HG02884 (cell line): ENCODE results near the gene RITA1.

Experiments used
- ATAC-seq: cut with Tn5 transposase; IDR thresholded peaks from one replicate; pipeline ENCODE4 v1.9.1; 2021; ENCODE audit warnings: mild to moderate bottlenecking, moderate library complexity; ENCODE audit not compliant: unreplicated experiment

Gene RITA1

DNA sequence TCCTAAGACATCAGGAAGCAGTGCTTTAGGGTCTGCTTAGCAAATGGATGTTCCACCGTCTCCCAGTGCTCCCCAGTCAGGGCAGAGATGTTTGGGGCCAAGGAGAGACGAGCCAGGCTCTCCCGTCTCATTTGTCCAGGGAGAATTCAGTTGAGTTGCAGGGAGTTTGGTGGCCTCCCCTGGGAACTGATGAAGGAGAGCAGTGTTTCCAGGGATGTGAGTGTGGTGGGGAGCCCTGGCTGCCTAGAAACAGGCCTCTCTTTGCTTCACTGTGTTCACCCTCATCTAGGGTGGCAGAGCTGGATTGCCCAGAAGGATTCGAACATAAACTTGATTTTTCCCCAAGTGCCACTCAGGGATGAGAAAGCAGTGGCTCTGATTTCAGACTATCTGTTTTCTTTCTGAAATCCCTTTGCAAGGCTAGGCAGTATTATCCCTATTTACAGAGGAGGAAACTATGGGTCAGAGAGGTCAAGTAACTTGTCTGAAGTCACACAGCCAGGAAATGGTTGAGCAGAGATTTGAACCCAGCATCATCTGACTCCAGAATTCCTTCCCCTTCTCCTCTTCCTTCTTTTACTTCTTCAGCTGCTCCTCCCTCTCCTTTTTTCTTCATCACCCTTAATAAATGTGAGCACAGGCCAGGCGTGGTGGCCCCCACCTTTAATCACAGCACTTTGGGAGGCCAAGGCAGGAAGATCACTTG lies 42.3 kb downstream of the RITA1 start:
- no peak for ATAC-seq

DNA sequence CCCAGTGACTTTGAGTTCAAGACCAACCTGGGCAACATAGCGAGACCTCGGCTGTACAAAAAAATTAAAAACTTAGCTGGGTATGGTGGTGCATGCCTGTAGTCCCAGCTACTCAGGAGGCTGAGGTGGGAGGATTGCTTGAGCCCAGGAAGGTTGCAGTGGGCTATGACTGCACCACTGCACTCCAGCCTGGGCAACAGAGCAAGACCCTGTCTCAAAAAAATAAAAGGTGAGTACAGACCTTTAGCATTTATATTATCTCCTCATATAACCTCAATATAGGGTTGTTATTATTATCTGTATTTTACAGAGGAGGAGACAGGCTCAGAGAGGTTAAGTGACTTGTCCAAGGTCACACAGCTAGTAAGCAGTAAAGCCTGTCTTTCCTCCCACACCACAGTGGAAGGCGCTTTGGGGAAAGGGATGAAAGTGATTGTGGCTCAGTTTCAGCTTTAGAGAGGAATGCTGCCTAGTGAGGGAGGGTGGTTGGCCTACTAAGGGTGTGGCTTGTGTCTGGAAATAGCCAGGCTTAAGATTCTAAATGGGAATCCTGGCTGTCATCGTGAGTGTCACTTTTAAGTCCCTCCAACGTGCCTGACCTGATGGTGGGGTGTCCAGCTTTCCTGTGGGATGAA lies 43.0 kb downstream of the RITA1 start:
- no peak for ATAC-seq

DNA sequence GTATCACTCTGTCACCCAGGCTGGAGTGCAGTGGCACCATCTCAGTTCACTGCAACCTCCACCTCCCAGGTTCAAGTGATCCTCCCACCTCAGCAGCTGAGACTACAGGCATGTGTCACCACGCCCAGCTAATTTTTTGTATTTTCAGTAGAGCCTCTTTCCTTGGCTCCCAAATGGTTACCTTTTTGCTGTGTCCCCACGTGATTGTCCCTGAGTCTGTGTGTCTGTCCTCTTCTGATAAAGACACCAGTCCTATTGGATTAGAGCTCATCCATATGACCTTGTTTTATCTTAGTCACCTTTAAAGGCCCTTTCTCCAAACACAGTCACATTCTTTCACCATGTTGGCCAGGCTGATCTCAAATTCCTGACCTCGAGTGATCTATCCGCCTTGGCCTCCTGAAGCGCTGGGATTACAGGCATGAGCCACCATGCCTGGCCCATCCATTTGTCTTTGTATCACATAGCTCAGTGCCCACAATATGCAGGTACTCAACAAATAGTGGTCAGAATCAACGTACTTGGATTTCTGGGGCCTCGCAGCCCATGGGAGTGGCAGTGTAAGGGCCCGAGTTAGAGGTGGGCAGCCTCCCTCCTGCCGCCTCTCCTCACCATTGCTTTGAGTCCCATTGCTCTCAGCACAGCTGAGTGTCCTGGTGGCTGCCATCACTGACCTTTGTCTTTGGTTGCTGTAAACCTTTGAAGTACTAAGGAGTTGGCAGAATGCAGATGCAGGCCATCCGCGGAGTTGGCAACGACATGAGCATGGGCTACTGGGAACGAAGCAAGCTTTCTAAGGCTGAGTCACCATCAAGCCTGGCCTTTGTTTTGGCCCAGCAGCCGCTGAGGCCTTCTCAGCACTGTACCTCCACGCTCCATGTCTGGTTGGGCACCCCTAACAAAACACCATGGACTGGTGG lies 45.1 kb downstream of the RITA1 start:
- ATAC-seq, result peak; percentile 18

DNA sequence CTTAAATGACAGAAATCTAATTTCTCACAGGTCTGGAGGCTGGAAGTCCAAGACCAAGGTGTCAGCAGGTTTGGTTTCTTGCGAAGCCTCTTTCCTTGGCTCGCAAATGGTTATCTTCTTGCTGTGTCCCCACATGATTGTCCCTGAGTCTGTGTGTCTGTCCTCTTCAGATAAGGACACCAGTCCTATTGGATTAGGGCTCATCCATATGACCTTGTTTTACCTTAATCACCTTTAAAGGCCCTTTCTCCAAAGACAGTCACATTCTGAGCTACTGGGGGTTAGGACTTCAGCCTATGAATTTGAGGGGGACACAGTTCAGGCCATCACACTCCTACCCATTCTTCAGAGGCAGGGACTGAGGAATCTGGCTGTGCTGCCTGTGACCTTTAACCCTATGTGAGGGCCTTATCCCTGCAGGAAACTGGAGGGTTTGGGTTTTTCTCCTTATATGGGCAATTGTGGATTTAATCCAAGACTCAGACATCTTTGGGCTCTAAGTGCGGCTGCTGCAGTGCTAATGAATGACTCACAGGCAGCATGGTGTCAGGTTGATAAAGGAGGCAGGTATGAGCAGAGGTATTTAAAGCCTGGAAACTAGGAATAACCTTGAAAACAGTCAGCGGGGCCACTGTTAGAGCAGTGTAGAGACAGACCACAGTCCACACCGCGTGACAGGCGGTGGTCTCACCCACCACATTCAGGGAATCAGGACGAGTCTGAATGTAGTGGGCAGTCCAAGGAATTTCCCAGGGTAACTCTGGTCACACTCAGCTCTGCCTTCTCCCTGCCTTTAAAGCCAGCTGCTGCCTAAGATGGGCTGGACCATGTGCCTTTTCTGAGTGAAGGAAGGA lies 45.9 kb downstream of the RITA1 start:
- ATAC-seq, result no peak

DNA sequence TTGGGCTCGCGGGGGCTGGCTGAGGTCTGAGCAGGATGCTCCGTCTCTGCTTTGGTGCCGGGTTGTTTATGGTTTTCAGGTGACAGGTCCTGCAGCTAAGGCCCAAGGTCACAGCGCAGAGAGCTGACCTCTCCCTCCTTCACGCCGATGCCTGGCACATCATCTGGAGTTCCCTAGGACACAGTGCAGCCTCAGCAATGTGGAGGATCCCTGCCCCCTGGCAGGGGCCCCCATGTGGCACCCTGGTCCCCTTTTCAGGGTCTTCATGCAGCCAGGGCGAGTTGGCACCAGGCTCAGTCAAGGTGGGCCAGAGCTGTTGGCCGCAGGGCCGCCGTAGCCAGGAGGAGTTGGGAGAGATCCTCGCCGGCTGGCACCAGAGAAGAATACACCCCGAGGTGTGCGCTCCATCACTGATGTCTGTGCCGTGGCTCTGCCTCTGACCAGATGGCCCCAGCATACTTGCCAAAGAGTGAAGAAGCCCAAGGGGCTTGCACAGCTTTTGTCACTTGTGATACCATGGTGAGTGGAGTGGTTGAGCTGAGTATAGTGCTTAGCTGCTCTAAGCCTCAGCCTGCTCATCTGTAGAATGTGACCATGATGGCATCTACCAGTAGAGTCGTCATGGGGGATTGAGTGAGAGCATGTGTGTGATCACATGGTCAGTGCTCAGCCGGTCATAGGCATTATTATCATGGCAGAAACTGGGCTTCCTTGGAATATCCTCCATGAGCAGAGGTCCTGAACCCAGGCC lies 46.7 kb downstream of the RITA1 start:
- no peak for ATAC-seq

DNA sequence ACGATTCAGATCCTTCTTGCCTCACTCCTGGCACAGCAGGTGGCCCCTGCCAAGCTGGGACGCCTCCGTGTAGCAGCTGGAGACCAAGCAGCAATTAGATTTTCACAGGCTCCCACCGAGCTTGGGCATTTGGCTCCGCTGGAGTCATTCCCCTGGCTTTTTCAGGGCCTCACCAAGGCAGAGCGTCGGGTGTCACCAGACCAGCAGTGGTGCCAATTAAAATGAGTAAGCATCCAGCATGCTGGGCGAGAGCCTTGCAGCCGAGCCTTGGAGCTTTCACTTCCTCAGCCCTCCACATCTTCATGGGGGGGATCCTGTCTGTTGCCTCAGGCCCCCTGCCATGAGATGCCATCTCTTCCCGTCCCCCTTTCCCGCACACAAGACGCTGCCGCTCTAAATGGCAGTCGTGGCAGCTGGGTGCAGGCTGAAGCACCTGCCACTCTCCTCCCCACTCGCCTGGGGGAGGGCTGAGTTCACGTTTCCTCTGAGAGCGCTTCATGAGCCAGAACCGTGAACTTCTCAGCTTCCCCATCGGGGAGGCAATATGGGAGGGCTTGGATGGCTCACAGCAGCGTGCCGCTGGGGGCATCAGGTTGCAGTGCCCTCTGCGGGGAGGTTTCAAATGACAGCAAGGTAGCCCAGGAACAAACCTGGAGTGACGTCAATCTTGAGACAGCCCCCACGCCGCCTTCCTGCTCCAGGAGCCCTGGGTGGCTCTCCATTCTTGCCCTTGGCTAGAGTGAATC lies 47.5 kb downstream of the RITA1 start:
- peak; percentile 33 for ATAC-seq

DNA sequence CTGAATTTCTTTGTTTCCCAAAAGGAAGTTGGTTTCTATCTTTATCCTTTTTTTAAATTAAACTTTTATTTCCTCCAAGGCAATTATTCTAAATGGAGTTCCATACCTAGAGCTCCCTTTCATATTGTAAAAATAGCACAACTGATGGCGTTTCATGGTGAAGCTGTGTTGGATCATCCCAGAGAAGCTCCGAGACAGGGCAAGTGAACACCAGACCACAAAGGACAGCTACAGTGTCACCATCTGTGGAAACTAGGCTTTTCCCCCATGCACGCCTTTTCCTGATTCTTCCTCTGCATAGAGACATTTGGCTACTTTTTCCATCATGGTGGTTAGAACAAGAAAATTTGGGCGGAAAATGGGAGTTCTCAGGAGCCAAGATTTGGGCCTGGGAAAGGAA lies 48.4 kb downstream of the RITA1 start:
- no peak for ATAC-seq

DNA sequence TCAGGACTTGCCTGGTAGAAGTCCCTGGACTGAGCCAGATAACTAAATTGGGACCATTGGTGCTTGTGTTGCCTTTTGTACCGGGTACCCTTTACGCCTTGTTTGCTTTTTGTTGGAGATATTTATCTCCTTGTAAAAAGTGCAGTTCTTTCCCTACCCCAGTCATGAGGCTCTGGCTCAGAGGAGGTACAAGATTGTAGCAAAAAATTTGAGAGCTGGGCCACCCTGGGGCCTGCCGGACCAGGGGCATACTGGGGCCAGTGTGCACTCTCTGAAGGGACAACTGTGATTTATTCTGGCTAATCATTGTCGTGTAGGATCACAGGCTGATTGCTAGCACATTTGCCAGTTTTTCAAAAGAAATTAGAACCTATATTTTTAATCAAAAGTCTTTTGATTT lies 49.0 kb downstream of the RITA1 start:
- no peak for ATAC-seq

DNA sequence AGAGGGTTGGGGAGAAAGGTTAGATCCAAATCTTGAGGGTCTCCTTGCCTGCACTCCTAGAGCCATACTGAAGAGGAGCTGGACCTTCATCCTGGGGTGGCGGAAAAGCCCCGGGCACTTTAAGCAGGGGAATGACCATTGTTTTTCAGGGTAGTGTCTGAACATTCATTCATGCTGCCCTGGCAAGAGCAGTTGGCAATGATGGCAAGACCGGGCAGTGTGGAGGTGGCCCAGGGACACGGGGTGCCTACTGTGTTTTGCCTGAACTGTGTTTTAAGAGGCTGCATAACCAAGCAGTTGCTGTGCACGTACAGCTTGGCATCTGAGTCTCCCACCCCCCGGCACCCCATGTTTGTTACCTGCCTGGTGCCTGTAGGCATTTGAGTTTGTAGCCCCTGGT lies 50.5 kb downstream of the RITA1 start:
- no peak for ATAC-seq

DNA sequence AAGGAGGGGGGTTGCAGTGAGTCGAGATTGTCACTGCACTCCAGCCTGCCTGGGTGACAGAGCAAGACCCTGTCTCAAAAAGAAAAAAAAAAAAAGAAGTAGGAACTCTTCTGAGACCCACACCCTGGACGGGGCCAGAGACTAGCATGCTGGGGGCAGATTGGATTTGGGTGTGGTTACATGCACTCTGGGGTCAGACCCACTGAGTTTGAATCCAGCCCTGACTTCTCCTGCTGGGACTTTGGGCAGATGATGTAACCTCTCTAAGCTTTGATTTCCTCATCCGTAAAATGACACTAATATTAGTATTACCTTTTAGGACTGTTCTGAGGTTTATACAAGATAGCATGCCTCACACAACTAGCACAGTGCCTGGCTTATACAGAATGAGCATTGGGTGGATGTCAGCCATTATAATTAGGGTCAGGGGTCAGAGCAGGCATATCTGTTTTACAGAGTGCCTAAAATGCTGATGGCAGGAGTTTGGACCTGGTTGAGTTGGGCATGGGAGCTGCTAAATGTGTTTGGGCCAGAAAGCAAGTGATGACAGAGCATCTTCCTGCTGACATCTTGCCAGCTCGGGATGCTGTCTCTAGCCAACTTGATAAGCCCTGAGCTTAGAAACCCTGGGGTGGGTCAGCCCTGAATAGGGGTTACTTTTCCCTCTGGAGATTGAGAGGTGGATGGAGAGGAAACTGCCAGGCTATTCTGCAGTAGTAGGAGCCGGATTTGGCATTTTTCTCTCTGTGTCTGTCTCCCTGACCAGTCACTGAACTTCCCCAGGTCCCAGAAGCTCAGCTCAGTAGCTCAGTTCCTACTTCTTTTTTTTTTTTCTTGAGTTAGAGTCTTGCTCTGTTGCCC lies 51.2 kb downstream of the RITA1 start:
- ATAC-seq, result no peak

DNA sequence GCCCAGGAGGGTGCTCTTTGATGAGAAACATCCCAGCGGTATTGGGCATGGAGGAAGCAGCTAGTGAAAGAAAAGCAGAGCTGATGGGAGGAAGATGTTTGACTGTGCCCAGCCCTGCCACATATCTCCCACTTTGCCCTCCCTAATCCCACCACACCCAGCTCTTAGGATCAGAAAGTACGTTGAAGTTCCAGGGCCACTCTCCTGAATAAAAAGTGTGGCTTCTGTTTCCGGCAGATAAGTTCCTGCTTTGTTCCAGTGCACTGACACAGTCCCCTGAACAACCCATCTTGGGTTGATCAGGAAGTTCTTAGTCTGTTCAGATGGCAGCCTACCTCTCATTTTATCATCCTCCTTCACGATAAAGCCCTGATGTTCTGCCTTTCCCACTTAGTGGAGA lies 52.2 kb downstream of the RITA1 start:
- no peak for ATAC-seq

DNA sequence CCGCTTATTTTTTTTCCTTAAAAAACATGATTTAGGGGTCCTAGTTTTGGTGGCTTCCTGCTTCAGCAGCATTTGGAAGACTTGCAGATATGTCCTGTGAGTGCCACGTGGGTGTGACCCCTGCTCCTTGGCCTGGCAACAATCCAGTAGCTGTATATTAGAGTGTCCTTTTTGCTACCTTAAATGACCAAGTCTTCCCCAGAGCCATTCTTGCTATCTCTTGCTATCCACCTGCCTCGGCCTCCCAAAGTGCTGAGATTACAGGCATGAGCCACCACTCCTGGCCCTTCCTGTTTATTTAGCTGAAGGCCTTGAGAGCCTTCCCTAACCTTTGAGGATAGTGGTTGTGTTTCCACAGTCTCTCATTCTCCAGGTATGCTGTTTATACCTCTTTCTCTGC lies 52.8 kb downstream of the RITA1 start:
- ATAC-seq, result no peak

DNA sequence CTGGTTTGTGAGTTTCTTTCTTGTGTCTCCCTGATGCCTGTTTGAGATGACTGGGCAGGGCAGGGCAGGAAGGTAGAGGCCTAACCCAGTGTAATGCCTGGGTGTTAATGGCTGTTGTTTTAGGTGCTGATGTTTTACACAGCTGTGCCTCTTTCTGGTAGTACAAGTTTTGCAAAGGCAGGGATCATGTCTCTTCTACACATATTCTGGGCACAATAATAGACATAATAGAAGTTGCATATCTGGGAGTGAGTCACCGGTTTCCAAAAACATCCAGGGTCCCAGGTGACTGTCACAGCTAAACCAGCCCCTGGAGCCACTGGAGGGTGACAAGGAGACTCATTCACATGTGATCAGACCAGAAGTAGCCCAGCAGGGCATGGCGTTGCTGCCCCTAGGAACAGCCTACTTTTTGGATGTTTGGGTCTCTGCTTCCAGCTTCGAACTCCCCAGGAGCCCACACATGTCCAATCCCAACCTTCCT lies 53.8 kb downstream of the RITA1 start:
- no peak for ATAC-seq

DNA sequence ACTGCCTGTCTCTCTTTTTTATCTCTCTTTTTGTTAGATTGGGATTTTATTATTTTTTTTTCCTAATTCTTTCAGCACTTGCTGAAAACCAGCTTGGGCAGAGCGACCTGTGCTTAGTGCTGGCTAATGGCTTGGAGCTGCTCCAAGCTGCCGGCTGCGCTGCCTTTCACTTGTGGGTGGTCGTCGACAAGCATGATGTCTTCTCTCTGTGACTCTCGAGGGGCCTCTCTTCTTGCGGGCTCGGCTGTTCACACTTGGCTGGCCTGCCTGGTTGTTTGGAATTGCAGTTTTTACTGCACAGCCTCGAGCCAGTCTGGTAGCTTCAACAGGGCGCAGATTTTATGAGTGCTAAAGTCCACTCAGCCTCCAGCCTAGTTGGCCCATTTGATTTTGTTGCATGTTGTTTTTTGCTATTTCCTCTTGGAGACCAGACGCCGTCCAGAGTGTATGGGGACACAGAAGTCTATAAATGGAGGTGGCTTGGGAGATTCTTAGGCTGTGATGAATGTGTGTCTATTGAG lies 54.4 kb downstream of the RITA1 start:
- ATAC-seq, result no peak

DNA sequence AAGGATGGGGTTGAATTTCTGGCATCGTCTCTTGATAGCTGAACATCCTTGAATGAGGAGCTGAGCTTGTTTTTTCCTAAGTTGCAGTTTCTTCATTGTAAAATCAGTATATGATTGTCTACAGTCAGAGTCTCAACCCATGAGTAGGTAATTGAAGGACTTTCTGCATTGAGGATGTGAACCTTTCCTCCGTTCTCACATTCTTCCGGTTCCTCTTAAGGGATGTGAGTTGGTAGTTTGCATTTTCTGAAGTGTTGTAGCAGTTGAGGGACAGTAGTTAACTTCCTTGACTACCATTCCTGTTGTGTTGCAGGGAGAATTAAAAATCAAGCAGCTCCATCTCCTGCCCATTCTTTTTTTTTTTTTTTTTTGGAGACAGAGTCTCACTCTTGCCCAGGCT lies 54.9 kb downstream of the RITA1 start:
- peak; percentile 55 for ATAC-seq

DNA sequence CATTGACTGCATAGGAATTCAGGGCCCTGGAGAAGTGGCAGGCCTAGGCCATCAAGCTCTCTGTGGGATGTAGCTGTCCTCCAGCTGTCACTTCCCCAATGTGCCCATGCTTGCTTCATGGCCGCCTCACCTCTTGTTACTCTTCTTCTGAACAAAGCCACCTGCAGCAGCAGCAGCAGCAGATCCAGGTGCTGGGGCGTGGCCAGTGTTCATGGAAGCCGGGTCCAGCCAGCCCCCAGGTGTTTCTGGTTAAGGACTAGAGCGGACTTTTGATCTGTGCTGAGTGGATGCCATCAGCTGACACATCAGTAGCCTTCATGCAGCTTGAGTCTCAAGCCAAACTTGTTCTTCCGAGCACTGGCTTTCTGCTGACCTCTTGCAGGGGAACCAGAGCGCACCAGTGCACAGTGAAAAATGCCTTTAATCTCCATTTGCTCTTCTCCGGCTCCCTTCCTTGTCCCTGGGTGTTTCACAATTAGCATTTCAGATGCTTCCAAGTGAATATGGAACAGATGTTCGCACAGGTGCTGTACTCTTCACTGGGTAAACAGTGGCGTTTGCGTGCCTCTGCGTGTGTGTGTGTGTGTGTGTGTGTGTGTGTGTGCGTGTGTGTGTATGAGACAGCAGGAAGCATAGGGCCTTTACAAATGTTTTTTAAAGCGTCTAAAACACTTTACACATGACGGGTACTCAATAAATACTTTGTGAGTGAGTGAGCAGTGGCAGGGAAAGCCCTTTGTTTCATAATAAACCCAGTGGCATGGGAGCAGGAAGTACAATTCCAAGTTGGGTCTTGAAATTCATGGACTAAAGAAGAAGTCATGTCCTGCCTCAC lies 55.9 kb downstream of the RITA1 start:
- ATAC-seq, result no peak
